Neural progenitor cell (in vitro differentiated cells): ENCODE measurements around the gene RUNX1.

Source experiments
- CTCF ChIP-seq: fragments of 200-600 bp; sonication (generic); IDR thresholded peaks from 2 replicates; pipeline ENCODE4 v1.5.1; 2017; ENCODE audit warnings: antibody characterized with exemption, mild to moderate bottlenecking
- EZH2 ChIP-seq: fragments of 200-600 bp; sonication (generic); IDR thresholded peaks from 2 replicates; pipeline ENCODE4 v1.6.1; 2017; ENCODE audit warnings: antibody characterized with exemption, mild to moderate bottlenecking, moderate library complexity

- TF ChIP-seq CTCF (no peak), EZH2 (no peak)
Measured at GRCh38 chr21:34974162-34974981, 74.7 kb downstream of the RUNX1 start.
